GM10248 (cell line): Measurements from ENCODE around the gene ARL6IP4.

Experiments
- CTCF ChIA-PET: fragments of 300-600 bp; sonication (Branson Sonifier 250); formaldehyde crosslinking; extraction: SDS; loops from one replicate; lab custom pipeline; 2021; ENCODE audit warnings: antibody characterized with exemption; lab: Yijun Ruan, JAX
- POLR2A ChIA-PET: fragments of 350-650 bp; sonication (Branson Sonifier 250); formaldehyde crosslinking; extraction: SDS; loops from one replicate; lab custom pipeline; 2020; ENCODE audit warnings: antibody characterized with exemption; lab: Yijun Ruan, JAX
- DNase-seq: peaks from one replicate; pipeline ENCODE4 v3.0.0; 2012; ENCODE audit errors: extremely low spot score
- CTCF ChIP-seq: IDR thresholded peaks from 2 replicates; pipeline ENCODE4 v1.5.1; 2012; ENCODE audit warnings: mild to moderate bottlenecking, low read depth; ENCODE audit errors: extremely low read depth, missing control alignments, control extremely low read depth

Gene ARL6IP4

DNA sequence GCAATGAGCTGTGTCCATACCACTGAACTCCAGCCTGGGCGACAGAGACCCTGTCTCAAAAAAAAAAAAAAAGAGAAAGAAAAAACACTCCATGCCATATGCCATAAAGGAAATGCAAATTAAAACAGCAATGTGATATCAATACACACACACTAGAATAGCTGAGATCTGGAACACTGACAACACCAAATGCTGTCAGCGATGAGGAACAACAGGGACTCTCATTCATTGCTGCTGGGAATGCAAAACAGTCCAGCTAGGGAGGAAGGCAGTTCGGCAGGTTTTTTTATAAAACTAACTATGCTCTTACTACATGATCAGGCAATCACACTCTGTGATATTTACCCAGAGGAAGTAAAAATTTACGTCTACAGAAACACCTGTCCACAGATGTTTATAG is 10.8 kb upstream of the ARL6IP4 start:
- ChIA-PET POLR2A (no interaction called here), CTCF (interaction anchor here (1.0 to 1.7 kb wide), 5 partner anchors 10 to 110 kb away, joined by 3 to 10 read pairs (median 4); partner anchors contain the start of gene ARL6IP4)
- TF ChIP-seq CTCF, result no peak
- DNase-seq, result no peak

- CTCF ChIA-PET, result interaction anchor here (0.6 to 3.2 kb wide), 4 partner anchors 22 to 609 kb away, joined by 3 to 16 read pairs (median 3); no protein-coding TSS in a partner anchor
- peak; percentile 93 for DNase-seq
- POLR2A ChIA-PET, result interaction anchor here (1.5 kb wide), 1 partner anchor 259 kb away, joined by 6 read pairs; the partner anchor contains the start of genes MPHOSPH9 and MTRFR
- no peak for TF ChIP-seq CTCF
Measured at GRCh38 chr12:122974274-122974891, 6.1 kb upstream of the ARL6IP4 start.

DNA sequence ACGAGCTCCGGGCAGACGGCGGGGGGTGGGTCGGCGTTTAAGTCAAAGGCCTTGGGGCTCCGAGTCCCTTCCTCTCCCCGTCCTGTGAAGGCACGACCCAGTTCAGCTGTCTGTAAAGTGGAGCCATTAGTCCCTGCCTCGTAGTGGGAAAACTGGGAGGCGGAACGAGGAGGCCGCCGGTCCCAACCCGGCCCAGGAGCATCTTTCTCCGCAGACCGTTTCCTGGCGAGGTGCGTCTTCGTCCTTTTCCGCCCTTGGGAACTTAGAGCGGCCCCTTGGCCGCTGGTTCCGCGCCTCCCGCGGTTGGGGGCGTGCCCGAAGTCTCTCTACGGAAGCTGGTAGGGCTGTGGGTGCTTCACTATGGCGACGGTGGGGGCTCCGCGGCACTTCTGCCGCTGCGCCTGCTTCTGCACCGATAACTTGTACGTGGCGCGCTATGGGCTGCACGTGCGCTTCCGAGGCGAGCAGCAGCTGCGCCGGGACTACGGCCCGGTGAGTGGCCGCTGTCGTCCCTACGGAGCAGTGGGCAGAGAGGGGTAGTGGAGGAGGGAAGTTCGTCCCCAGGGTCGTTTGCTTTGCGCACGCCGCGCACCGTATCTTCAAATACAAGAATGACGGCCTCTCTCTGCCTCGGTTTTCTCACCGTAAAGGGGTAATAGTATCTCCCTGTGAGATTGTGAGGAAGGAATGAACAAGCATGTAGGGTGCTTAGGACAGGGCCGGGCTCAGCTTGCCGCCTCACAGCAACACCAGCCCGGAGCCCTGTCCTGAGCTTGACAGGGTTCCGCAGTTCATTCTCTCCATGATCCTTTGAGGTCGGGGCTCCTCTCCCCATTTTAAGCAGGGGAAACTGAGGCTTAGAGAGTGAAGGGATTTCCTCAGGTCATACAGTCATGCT is 5.3 kb upstream of the ARL6IP4 start, which contains the start of gene OGFOD2:
TSS of gene OGFOD2 (plus strand) at position 353 of the 898 bp plus-strand sequence. CDS start at position 361, 8 bp downstream.
- TF ChIP-seq CTCF, result no peak
- DNase-seq, result peak; percentile 92
- POLR2A ChIA-PET, result interaction anchor here (1.5 kb wide), 1 partner anchor 258 kb away, joined by 6 read pairs; the partner anchor contains the start of genes MPHOSPH9 and MTRFR
- CTCF ChIA-PET, result interaction anchor here (0.6 to 3.2 kb wide), 8 partner anchors 9 to 608 kb away, joined by 3 to 16 read pairs (median 4); no protein-coding TSS in a partner anchor

GRCh38 chr12:122975790-122976647 is 4.5 kb upstream of the ARL6IP4 start:
- DNase-seq, result no peak
- no peak for TF ChIP-seq CTCF
- POLR2A ChIA-PET, result interaction anchor here (1.5 kb wide), 1 partner anchor 257 kb away, joined by 6 read pairs; the partner anchor contains the start of genes MPHOSPH9 and MTRFR
- CTCF ChIA-PET, result interaction anchor here (0.8 to 3.2 kb wide), 6 partner anchors 8 to 606 kb away, joined by 3 to 16 read pairs (median 4); no protein-coding TSS in a partner anchor

DNA sequence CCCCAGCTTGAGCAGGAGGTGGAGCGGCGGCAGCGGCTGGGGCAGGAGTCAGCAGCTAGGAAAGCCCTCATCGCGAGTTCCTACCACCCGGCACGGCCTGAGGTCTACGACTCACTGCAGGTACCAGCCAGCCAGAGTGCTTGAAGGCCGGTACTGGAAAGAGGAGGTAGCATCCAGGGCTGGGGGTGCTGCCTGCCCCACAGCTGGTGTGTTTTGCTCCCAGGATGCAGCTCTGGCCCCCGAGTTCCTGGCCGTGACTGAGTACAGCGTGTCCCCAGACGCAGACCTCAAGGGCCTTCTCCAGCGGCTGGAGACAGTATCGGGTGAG is 3.9 kb upstream of the ARL6IP4 start:
- POLR2A ChIA-PET, result interaction anchor here (0.5 kb wide), 1 partner anchor 42 kb away, joined by 3 read pairs; no protein-coding TSS in a partner anchor
- TF ChIP-seq CTCF, result no peak
- CTCF ChIA-PET, result interaction anchor here (1.6 to 3.2 kb wide), 3 partner anchors 13 to 262 kb away, joined by 5 to 16 read pairs (median 6); no protein-coding TSS in a partner anchor
- DNase-seq, result no peak
